GM12872 (cell line): ENCODE results near the gene SMARCC1.

ENCODE experiments used
- TF ChIP-seq, protein P1 (sequence below): IDR thresholded peaks from 3 replicates; pipeline ENCODE4 v1.5.1; 2011; ENCODE audit warnings: low read depth, mild to moderate bottlenecking, low read length, moderate library complexity; ENCODE audit not compliant: insufficient read depth

The SMARCC1 gene

DNA sequence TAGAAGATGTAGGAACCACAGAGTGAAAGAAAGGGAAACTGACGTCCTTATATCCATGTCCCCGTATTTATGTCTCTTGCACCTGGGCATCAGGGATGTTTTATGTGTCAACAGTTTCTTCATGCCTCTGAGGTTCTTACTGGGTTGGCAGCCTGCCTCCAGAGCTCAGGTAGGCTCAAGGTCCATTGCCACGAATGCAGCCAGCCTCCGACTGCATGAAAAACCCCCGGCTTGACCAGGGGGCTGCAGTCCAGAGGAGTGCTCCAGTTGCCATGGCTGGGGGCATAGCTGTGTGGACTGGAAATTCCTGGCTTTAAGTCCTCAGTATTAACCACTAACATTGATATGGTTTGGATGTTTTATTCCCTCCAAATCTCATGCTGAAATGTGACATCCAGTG is 200.3 kb downstream of the SMARCC1 start:
- TF ChIP-seq, protein P1, sequence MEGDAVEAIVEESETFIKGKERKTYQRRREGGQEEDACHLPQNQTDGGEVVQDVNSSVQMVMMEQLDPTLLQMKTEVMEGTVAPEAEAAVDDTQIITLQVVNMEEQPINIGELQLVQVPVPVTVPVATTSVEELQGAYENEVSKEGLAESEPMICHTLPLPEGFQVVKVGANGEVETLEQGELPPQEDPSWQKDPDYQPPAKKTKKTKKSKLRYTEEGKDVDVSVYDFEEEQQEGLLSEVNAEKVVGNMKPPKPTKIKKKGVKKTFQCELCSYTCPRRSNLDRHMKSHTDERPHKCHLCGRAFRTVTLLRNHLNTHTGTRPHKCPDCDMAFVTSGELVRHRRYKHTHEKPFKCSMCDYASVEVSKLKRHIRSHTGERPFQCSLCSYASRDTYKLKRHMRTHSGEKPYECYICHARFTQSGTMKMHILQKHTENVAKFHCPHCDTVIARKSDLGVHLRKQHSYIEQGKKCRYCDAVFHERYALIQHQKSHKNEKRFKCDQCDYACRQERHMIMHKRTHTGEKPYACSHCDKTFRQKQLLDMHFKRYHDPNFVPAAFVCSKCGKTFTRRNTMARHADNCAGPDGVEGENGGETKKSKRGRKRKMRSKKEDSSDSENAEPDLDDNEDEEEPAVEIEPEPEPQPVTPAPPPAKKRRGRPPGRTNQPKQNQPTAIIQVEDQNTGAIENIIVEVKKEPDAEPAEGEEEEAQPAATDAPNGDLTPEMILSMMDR = no peak

DNA sequence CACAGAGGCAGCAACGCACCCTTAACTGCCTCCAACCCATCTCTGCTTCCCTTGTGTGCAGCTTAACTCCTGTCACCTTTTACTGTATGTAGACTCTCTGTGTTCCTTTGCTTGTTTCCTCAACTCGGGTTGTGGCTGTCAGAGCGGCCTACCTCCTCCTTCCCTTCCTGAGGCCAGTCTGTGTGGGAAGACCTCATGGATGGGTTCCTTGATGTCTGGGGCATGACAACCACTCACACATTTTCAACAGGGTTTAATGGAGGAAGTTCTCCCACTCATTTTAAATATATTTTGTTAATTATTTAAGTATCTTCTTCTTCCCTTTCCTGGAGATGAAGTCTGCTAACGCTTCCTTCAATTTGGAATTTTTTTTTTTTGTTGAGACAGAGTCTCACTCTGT is 201.2 kb downstream of the SMARCC1 start:
- TF ChIP-seq, protein P1 = no peak

DNA sequence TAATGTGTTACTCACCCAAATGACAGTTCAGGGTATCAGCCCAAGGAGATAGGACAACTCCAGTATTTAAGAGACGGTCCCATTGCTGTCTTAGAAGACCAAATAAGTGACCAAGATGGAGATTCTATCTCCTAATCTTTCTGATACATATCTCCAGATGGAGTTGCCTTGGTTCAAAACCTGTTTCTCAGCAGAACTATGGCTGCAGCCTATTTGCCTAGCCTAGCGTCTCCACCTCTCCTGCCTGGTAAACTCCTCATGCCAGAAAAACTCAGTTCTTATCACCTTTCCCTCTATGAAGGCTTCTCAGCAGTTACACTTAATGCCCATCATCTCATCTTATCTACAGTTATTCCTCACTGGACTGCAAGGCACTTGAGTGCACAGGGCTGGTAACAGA is 201.8 kb downstream of the SMARCC1 start:
- TF ChIP-seq, protein P1 = no peak

DNA sequence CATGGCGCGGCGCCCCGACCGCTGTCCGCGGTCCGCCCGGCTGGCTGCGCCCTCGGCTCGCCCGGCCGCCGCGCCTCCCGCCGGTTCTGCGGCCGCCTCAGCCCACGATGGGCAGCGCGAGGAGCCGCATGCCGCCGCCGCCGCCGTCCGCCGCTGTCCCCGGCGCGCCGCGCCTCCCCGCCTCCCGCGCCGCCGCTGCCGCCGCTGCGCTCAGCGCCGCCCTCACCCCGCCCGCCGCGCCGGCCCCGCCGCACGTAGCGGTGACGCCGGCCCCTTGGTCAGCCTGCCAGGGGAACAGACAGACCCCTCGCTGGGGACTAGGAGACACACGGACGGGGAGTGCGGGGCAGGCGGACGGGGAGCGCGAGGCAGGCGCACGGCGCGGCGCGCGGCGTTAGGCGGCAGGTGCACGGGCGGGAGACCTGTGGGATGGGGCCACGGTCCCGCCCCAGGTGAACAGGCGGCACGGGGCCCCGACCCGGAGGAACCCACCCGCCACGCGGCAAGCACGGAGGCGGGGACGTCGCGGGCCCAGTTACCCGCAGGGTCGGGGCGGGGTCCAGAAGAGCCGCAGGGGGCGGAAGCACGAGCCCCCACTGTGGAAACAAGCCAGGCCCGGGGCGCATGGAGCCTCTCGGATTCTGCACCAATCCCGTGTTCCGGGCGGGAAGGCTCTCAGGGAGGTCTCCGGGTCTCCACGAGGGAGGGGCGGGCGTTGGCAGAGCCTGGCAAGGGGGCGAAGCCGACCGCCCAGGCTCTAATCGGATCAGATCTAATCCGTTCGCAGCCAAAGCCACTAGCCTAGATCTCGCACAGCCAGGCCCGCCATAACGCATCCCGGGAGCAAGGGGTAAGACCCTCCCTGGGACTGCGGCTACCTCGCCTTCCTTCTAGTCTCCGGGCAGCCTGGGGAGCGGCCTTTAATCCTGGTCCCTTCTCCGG is 202.7 kb downstream of the SMARCC1 start, which contains the start of gene CSPG5:
TSS of gene CSPG5 (minus strand) at position 175 of the 942 bp plus-strand sequence. CDS start at position 3, 172 bp downstream.
- TF ChIP-seq, protein P1 = no peak

DNA sequence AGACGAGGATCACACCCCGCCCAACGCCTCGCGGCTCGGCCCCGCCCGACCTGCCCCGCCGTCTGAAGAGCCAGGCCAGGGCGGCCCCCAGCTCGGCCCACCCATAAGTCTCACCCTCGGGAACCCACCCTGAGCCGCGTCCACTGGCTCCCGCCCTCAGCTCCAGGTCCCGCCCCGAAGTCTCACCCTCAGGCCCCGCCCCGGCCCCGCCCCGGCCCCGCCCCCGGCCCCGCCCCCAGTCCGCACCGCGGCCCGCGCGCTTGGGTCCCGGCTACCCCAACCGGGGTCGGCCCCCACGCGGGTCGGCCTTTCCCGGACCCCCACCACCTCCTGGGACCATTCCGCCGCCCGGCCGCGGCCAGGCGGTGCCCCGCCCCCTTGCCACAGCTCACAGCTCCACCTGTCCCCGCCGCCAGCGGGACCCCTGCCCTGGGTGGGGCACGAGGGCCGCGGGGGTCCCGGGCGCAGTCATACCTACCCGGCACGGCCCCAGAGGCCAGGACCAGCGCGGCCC is 203.5 kb downstream of the SMARCC1 start:
- TF ChIP-seq, protein P1 = no peak

DNA sequence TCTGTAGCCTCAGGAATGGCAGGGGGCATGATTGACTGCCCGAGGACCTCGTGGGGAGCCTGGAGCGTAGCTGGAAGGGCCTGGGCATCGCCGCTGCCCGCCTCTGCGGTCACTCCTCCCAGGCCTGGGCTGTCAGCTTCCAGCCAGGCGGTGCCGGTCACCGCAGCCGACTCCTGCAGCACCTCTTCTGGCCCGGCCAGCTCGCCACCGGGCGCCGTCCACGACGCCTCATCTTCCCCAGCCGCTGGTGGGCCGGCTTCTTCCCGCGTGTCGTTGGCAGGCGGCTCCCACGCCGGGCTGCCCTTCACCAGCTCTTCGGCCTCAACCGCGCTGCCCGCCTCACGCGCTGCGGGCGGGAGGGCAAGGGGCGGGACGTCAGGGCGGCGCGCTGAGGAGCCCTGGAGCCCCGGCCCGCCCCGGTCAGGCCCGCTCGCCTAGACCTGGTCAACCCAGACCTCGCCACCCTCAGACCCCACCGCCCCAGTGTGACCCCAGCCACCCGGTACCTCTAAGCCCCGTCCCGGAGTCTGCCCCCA is 204.0 kb downstream of the SMARCC1 start:
- TF ChIP-seq, protein P1 = no peak

DNA sequence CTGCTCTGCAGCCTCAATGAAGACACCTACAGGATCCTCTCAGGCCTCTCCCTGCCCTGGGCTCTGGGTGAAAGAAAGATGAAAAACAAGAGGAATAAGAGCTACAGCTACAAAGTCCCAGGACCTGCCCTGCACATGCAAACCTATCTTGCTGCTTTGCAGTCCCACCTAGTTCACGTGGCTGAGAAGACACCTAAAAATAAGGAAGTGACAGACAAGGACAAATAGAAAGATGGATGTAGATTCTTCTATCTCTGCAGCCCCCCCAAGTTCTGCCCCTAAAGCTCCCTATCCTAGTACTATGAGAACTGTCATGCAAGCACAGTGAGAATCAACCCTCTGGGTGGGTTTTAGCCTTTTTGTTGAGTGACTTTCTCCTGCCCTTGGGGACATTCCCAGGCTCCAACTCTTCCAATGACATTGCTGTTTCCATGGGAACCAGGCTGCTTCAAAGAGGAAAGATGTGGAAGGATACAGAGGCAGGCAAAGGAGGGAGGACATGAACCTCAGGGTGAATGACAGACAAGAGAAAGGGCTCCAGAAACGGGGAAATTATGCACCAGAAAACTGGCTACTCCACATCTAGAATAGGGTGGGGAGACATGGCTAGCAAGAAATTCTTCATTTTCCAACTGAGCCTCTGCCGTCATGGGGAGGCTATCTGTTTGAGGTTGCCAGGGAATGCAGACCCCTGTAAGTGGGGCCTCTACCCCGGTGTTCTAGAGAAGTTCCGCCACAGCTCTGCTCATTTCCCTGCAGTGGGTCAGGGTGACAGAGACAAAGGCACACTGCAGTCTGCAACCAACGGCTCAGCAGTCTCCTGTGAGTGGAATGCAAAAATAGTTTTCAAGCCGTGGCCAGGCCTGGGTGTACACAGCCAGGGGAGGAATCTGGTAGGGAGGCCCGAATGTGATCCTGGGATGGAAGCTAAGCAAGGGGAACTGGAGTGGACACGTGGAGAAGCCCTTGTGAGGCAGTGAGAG is 208.2 kb downstream of the SMARCC1 start:
- TF ChIP-seq, protein P1 = no peak
